A673 (cell line): ENCODE measurements around the gene RAB11FIP4.

Experiments
- CTCF ChIP-seq: fragments of 300-800, 200-600 bp; sonication (generic); conservative IDR thresholded peaks from 2 replicates; pipeline ENCODE4 v1.5.1; 2017; ENCODE audit warnings: low read depth, mild to moderate bottlenecking, antibody characterized with exemption, low read length, moderate library complexity, mixed read lengths
- EZH2 ChIP-seq: fragments of 200-600 bp; sonication (generic); IDR thresholded peaks from 2 replicates; pipeline ENCODE4 v1.6.1; 2017; ENCODE audit warnings: borderline replicate concordance, low read depth, mild to moderate bottlenecking, mixed read lengths, antibody characterized with exemption, low read length; ENCODE audit not compliant: poor library complexity, severe bottlenecking

GRCh38 chr17:31484821-31485220 is 93.3 kb downstream of the RAB11FIP4 start:
- TF ChIP-seq CTCF (no peak), EZH2 (no peak)
